ENCODE data around the gene FGGY.
"Not testable (repeated sequence)": the region's sequence is repeated elsewhere in the genome, so short reads cannot be mapped to it uniquely, and the experiment has no call there.

FGGY gene

DNA sequence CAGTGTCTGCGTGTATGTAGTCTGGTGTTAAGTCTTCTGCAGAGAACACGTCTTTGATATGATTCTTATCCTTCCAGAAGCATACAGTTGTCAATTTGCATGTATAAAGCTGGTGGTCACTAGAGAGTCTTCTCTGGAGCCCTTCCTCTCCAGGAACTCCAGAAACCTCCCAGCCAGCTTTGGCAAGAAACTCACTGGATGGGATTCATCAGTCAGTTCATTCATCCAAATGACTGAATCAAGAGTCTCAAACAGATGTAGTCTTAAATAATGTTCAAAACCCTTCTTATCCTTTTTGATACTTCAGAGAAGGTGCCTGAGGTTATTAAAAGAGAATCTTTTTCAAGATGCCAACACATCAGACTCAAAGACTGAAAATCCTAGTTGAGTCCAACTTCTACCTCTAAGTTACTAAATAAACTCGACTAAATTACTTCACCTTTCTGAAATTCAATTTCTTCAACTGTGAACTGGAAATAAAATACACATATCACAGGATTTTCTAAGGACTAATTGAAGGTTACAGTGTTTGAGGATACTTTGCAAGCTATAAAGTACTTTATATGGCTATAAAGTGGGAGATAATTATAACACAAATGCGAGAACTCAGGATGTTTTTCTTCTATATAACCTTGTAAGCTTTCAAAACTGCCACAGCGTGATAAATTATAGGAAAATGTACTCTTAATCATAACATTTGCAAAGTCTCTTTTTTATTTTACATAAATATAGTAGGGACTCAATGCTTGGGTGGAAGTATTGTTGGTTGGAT lies 252.4 kb downstream of the FGGY start:
- no peak for DNase-seq (ENCODE audit: low spot score)

DNA sequence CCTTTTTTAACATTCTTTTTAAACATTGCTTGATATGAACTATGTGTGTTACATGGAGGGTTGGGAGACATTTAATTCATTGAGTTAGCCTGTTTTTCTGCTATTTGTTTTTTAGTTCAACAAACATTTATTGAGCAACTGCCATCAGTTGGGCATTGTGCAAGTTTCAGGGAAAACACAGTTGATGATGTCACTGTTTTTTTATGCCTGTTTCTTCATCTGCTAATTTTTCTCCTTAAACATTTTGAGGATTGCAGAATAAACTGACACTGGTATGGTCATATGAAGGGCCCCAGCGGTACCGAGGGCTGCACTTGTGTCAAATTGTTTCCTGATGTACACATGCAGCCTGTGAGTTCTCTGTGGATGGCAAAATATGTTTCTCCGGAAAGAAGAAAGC lies 253.0 kb downstream of the FGGY start:
- DNase-seq (ENCODE audit: low spot score): no peak

DNA sequence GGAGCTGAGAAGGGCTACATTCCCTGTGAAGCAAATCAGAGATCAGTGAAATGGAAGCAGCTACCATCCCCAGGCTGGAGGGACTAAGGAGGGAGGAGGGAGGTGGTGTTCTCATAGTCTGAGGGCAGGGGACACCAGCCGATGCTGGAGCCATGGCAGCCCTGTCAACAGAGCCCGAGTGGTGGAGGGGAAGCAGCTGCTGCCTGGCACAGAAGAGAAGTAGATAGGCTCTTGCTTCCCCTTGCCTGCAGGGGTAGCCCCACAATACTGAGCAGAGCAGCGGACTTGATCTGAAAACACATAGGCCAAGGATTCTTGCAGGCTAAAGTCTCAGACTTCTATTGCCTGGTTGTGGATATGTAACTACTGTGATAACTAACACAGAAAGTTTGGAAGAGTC lies 255.1 kb downstream of the FGGY start:
- no peak for DNase-seq (ENCODE audit: low spot score)

DNA sequence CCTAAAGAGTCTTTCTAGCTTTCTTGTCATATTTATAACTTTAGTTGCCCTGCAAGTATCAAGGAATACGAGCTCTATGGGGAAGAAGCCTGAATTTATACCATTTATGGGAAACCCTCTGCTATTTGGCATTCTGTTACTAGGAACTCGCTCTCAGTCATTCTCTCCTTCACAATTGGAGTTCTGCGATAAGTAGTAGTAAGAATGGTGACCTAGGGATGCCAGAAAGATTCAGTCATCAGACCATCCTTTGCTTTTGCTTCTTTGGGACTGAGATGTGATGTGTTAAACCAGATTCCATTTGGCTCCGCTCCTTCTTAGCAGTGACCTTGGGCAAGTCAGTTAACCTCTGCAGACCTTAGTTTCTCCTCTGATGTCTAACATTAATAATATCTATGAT lies 256.5 kb downstream of the FGGY start:
- no peak for DNase-seq (ENCODE audit: low spot score)

DNA sequence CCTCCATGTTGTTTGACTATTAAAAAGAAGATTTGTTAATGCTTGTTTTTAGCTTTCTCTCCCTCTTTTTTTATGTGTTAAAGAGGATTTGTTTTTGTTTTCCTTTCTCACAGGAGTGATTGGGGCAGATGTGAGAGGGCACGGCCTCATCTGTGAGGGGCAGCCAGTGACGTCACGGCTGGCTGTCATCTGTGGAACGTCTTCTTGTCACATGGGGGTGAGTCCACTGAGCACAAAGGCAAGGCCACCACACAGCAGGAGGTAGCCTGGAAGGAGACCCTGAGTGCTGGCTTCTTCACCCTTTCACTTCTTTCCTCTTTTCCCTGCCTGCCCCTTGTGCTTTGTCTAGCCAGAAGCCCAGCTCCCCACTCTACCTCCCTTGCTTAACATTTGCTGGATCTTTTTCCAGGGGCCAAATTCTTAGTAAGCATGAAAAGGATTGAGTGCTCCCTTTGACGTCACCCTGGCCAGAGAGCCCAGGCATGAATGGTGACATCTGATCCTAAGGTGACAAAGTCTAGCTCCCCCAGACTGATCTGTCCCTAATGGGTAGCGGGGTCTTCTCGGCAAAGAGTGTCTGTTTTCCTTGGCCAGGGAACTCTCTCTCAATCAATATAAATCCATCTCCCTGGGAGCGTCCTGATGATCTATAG lies 257.2 kb downstream of the FGGY start:
- DNase-seq (ENCODE audit: low spot score): no peak

DNA sequence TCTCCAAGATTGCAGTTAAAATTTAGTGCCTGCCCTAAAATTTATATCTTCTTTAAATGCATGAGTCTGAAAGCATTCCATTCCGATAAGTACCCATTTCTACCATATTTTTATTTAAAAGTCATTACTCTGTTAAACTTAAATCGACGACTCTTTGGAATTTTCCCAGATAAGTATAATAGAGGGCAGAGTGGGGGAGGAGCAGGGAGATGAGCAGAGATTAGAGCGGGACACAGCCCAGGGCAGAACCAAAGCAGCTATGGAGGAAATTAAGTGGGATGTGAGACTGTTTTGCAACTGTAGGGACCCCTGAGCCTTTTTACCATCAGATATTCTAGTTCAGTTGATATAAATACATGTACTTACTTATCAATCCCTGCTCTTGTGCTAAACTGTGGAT lies 257.9 kb downstream of the FGGY start:
- DNase-seq (ENCODE audit: low spot score): no peak

DNA sequence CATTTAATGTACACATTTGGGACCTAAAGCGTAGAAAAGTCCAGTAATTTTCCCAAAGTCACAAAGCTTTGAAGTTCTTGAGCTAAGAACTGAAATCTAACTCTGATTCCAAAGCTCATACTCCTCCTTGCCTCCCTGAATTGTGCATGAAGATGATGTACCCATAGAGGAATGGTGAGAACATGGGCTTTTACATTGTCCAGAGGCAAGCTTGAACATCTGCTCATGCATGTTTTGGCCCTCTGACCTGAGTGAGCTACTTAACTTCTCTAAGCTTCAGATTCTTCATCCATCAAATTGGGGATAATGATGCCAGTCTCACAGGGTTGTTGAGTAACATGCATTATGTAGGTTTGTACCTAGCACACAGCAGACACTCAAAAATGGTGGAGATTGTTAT lies 259.5 kb downstream of the FGGY start:
- DNase-seq (ENCODE audit: low spot score): no peak

DNA sequence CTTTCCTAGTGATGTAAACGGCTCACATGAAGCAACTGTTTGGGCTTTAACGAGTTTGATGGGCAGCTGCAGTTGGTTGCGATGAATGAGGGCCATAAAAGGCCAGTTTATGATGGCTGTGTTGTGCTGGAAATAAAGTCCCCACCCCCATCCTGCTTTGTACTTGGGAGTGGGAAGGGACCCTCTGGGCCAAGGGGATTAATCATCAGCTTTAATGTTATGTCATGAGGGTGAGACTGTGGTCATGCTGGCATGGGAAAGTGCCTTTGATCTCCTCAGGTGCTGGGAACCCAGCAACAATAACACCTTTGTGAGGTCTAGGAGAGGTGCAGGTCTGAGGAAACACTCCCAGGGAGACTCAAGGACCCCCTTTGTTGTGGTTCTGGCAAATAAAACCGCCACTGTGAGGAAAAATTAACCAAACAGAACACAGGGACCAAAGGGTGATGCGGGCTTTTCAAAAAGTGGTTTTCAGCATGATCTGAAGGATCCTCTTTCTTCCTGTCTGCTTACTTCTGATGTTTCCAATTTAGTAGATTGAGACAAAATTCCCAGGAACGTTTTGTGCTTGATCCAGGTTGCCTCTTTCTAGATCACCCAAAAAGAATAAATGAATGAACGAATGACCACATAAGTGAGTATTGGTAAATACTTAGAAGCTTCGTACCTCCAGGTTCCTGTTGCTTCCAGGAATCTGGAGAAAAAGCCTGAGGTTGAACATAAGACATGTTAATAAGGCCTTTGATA lies 260.1 kb downstream of the FGGY start:
- DNase-seq (ENCODE audit: low spot score): no peak

DNA sequence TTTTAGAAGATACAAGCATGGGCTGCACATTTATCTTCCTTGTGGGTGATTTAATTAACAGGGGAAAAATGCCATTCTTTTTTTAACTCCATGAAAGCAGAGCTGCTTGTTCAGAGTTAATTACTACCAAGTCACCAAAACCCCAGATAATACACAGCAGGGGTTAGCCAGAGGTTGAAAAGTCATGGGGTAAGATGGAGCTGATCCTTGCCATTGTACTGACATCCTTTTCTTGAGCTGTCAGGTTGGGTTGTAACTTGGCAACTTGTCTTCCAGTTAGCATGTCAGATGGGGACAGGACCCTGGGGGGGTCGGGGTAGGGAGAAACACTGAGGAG lies 260.6 kb downstream of the FGGY start:
- no peak for DNase-seq (ENCODE audit: low spot score)

DNA sequence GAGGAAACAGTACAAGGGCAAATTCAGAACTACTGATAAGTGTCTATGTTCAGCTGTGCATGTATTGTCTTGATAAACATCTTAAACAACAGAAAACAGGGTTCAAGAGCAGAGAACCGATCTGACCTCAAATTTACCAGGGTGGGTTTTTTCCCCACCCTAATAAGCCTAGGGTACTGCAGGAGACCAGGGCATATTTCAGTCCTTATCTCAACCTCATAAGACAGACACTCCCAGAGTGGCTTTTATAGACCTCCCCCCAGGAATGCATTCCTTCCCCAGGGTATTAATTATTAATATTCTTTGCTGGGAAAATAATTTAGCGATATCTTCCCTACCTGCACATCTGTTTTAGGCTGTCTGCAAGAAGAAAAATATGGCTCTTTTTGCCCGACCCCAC lies 261.7 kb downstream of the FGGY start:
- not testable (repeated sequence) for DNase-seq (ENCODE audit: low spot score)

DNA sequence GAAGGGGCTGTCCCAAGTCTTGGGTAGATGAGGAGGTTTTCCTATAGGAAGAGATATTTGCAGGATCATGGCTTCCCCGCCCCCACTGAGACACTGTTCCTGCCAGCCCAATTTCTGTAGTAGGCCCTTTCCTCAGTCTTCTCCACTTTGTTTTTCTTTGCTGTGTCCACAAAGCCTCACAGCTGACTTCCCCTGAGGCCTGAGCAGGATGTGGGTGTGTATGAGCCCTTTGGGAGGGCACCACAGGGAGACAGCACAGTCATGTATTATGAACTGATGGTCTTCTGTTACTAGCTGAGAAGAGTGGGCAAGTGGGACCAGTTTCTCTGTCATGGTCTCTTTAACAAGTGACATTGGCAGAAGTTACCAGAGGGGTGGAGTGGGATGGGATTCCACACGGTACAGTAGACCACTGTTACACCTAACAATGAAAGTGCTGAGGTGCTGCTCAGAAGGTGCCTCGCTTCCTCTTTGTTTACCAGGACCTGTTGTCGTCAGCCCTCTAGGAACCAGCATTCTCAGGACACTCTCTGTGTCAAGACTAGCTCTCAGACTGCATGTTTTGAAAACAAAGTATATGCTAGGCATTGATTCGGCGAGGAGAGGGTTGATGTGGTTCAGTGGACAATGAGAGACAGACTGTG lies 264.0 kb downstream of the FGGY start:
- DNase-seq (ENCODE audit: low spot score): no peak

DNA sequence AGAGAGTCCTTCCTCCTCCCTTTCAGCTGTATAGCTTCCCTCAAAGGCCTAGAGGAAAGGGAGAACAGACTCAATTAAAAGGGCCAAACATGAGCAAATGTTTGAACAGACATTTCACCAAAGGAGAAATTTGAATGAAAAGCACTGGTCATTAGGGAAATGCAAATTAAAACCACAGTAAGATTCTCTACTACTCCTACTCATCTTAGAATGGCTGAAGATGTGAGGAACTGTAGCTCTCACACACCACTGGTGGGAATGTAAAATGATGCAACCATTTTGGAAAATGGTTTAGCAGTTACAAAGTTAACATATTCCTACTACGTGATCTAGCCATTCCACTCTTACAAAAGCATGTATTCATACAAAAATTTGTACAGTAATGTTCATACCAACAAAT lies 264.9 kb downstream of the FGGY start:
- no peak for DNase-seq (ENCODE audit: low spot score)

DNA sequence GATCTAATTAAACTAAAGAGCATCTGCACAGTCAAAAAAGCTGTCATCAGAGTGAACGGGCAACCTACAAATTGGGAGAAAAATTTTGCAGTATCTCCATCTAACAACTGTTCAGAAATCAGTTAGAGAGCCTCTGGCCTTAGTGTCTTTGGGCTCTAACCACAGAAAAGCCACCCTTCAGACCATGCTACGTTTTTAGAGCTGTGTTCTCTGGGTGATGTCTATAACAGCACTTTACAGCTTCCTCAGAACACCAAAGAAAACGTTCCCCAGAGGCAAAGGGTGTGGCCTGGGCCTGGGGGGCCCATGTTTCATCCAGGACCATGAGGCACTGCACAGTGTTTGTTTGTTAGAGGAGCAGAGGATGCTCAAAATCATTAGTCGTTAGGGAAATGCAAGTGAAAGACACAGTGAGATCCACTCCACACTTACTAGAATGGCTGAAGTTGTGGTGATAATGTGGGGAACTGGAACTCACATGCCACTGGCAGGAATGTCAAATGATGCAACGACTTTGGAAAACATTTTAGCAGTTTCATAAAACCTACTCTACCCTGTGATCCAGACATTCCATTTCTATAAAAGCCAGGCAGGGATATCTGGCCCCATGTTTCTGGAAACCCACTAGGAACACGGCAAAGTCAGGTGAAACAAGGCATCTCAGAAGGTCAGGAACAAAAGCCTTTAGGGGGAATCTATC lies 267.4 kb downstream of the FGGY start:
- DNase-seq (ENCODE audit: low spot score): no peak

DNA sequence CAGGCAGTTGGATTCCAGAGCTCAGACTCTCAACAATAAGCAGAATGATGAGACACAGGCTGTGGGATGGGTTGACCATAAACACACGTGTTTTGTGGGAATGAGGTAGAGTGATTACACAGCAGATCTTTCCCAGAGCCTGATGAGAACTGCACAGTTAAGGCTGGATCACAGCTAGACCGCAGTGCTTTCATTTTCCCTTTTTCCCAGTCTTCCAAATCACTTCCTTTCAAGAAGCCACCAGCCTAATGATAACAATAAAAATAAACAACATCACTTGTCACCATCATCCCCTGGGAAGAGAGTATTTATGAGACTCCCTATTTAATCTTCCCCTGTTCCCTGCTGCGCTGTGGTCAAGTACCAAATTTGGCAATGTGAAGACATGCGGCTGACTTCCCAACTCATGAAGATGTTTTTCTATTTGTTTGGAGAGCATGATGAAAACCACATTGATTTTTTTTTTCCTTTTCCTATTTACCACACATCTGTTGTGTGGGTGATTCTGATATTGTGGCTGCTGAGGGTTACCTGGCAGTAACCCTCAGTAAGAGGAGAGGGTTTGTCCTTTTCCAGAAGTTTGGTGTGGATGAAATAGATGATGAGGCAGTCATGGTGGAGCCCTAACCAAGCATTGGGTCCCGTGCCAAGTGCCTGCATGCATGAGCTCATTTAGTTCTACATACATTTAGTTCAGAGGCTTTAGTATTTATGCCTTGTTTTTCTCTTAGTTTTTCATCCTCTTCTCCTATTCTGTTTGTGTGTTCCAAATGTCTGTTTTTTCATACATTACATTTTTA lies 268.9 kb downstream of the FGGY start:
- DNase-seq (ENCODE audit: low spot score): no peak

DNA sequence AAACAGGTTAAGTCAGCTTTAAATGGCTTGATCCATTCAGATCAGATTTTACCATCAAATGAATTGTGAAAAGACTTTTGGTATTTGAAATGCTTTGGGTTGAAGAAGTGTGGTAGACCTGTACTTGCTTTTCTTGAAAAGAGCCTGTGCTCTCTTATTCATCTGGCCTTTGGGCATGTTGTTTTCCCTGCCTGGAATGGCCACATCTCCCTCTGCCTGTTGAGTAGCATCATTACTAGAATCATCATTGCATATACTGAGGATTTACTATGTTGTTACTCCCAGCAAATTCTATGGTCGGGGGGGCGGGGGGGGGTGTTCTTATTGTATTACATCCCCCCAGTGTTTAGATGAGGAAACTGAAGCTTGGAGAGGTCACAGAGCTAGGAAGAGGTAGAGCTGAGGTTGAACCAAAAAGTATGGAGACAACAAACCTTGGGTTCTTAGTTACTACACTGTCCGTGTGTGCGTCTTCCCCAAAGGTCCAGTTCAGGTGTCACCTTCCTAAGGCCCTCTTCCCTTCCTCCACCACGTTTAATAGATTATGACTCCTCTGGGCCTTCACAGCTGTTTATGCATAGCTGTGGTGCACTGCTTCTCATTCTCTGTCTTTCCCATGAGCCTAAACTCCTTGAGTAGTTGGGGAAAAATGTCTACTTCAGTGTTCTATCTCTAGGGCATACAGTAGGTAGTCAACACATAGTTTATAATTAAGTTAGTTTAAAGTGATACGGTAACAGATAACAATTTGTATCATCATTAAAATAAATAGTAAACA lies 271.5 kb downstream of the FGGY start:
- DNase-seq (ENCODE audit: low spot score): peak; percentile 7

DNA sequence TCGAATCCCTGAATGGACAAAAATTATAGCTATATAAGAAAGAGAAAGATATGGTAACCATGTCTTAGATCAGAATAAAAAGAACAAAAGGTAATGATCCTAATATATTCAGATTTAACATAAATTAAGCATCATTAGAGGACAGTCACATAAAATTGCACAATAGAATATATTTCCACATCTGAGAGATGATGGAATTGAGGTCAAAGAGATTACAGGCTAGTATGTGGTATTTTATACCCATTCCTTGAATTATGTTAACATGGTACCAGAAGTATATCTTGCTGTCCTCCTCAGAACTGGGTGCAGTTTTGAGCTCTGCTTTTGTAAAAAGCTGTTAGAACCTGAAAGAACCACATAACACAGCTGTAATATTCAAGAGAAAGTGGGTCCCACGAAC lies 272.3 kb downstream of the FGGY start:
- no peak for DNase-seq (ENCODE audit: low spot score)

DNA sequence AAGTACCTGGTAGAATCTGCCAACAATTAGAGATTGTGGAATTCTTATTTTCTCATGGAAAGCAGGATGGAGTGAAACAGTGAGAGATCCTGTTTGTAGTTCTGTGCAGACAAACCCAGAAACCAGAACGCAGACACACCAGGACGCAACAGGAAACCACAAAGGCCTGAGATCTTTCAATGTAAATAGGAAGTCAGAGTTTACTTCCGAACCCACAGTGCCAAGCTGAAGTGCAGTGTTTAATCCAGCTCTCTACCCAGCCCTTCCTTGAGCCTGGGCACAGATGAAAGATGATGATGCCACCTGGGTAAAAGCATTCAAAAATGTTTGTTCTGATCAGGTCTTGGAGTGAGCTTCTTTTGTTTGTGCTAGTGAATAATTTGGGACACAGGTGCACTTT lies 273.6 kb downstream of the FGGY start:
- no peak for DNase-seq (ENCODE audit: low spot score)

DNA sequence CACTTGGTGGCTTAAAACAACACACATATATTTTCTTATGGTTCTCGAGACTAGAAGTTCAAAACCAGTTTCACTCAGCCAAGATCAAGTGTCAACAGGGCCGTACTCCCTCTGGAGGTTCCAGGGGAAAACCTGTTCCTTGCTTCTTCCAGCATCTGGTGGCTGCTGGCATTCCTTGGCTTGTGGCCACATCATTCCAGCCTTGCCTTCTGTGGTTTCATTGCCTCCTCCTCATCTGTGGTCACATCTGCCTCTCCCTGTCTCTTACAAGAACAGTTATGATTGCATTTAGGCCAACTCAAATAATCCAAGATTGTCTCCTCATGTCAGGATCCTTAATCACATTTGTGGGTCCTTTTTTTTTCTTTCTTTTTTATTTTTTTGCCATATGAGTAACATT lies 277.2 kb downstream of the FGGY start:
- DNase-seq (ENCODE audit: low spot score): no peak

DNA sequence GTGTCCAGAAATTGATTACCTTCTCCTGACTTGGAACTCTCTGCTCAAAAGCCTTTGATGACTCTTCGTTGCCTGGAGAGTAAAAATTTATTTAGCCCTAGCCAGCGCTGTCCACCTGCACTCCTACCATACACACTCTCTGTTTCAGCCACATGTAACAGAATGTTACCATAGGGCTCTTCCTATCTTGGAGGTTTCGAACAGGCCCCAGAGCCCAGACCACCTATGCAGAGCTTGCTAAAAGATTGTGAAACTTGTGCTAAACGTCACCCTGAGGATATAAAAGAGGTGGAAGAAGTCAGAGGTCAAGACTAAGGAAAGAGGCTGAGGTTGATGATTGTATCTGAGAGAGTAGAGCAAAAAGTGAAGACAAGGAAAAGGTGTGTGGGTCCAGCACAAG lies 280.9 kb downstream of the FGGY start:
- no peak for DNase-seq (ENCODE audit: low spot score)

DNA sequence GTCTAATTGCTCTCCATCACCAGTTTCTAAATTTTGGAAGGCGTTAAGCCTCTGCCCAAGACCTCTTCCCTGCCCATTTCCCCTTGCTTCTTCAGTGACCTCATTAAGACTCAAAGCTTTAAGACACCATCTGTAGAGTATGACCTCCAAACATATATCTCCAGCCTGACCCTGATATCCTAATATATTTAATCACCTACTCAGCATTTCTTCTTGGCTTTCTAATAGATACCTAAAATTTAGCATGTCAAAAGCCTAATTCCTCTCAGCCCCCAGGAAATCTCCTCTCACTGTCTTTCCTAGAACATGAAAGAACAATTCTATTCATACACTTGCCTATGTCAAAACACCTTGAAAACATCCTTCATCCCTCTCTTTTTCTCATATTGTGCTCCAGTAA lies 282.3 kb downstream of the FGGY start:
- DNase-seq (ENCODE audit: low spot score): no peak

DNA sequence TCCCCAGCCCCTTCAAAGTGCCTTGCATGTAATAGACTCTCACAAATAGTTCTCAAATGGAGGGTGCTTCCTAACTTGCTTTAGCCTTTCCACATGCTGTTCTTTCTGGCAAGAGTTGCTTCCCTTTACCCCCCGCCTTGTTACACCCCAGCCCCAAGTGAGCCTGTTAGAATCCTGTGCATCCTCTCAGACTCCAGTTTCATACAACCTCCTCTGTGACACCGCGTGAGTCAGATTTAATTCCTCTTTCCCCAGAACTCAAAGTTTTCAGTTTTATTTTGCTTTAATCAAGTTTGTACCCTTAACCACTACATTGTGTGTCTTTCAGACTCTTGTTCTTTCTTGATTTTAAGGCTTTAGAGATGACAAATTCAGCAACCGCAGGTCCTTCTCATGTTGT lies 283.4 kb downstream of the FGGY start:
- no peak for DNase-seq (ENCODE audit: low spot score)
